WTC11 (cell line): Measurements from ENCODE around the gene HOXA10.

ENCODE experiments used
- ATF3 ChIP-seq: sonication (generic); formaldehyde crosslinking; conservative IDR thresholded peaks from 2 replicates; pipeline ENCODE4 v1.8.1; 2022; ENCODE audit warnings: mild to moderate bottlenecking, missing genetic modification reagents
- CBFB ChIP-seq: sonication (generic); formaldehyde crosslinking; IDR thresholded peaks from 2 replicates; pipeline ENCODE4 v1.8.1; 2022; ENCODE audit warnings: mild to moderate bottlenecking, low read depth, missing genetic modification reagents
- TF ChIP-seq, protein P1 (sequence below): fragments of 200-600 bp; IDR thresholded peaks from 2 replicates; pipeline ENCODE4 v1.8.0; 2022; ENCODE audit warnings: antibody characterized with exemption

DNA sequence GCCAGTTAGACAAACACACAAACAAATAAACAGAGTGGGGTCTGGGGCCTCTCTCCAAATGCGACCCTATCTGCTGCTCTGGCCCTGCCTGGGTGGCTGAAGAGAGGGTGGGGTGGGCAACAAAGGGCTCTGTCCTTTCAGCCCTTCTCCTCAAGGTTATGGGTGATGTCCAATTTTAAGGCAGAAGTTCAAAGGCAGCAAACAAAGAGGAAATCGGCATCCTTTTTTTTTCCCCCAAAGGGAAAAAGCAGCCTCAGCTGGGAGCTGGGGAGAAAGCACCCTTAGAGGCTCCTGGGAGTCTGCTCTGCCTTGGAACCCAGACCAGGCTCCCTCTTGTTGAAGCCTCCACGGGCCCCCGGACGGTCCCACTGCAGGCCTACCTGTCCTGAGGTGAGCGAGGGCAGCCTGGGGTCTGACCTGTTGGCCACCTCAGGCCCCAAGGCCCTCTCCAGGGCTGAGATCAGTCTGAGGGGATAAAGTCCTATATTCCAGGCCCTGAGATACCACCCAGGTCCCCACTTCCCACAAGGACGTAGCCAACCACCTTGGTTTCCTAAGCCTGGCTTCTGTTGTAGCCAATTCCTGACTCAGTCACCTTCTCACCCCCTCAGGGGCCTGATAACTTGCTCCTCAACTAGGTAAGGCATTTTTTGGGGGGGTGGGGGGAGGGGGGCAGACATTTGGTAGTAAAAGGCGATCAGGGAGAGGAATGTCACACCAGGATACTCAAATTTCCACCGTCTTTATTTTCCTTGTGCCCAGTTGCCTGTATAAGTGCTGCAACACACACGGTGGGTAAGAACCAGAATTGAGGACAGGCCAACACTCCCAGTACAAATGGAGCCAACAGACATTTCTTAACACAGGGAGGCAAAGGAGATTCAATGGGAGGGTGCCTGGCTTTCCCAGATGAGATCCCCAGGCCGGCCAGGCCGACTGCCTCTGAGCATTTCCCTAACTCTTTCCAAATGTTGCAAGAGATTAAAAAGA is 6.6 kb upstream of the HOXA10 start:
- TF ChIP-seq ATF3 (no peak), CBFB (CRISPR knock-in tag) (no peak)
- TF ChIP-seq, protein P1, sequence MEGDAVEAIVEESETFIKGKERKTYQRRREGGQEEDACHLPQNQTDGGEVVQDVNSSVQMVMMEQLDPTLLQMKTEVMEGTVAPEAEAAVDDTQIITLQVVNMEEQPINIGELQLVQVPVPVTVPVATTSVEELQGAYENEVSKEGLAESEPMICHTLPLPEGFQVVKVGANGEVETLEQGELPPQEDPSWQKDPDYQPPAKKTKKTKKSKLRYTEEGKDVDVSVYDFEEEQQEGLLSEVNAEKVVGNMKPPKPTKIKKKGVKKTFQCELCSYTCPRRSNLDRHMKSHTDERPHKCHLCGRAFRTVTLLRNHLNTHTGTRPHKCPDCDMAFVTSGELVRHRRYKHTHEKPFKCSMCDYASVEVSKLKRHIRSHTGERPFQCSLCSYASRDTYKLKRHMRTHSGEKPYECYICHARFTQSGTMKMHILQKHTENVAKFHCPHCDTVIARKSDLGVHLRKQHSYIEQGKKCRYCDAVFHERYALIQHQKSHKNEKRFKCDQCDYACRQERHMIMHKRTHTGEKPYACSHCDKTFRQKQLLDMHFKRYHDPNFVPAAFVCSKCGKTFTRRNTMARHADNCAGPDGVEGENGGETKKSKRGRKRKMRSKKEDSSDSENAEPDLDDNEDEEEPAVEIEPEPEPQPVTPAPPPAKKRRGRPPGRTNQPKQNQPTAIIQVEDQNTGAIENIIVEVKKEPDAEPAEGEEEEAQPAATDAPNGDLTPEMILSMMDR: no peak
